Stimulated activated CD8-positive, alpha-beta memory T cell treated with anti-CD3 and anti-CD28 coated beads, Interleukin-4, amount 100 ng/mL, for 24 hours (primary cell): ENCODE measurements around the gene GRIA1.

ENCODE experiments used
- DNase-seq: peaks from one replicate; pipeline ENCODE4 v3.0.0-alpha.2; 2020; ENCODE audit warnings: low read depth

The GRIA1 gene

GRCh38 chr5:153490118-153491037 is at the start of gene GRIA1:
TSS of gene GRIA1 (plus strand) at chr5:153490670.
- DNase-seq = no peak

DNA sequence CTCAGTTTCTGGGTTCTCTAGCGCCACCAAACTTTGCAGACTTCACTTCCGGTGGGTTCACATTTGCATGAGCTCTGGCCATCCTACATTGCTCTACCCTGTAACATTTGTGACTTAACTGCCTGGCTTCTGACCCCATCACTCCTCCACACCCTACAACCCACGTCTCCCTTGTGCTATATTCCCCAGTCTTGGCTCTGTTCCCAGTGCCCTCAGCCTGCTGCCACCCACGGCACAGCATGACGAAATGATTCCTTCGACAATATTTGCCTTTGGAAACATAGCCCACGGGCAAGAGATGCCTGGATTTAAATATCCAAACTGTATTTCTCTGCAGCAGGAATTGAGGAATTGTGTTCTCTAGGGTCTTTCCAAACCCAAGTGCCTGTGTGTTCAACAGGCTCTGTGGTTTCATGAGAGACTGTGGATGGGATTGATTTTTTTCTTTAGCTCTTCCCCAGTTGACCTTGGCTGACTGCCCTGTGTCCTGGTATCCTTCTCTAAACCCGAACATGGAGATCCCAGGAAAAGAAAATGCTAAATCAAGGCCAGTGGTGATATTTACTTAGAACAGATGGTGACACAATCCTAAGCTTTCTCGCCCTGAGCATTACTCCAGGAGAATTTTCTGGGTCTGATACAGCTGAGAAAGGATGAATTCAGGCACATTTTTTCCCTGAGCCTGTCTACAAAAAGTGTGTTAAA is 44.4 kb upstream of the GRIA1 start:
- DNase-seq = no peak

DNA sequence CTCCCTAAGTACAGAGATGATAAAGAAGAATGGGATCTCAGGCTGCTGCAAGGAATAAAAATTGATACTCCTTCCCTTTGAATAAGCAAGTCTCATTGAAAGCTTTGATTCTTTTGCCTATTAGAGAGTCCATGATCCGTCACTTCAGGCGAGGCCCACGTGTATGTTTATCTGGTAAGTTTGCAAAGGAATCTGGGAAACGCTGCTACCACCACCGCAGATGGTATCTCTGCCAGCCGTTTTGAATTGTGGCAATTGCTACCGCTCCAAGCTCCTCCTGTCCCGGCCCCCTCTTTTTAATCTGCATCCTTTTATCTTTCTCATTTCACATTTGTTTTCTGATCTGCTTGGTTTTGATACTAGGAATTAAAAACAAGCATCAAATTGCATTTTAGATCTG is 42.9 kb upstream of the GRIA1 start:
- DNase-seq = no peak

- no peak for DNase-seq
Observed at GRCh38 chr5:153456354-153456753, 34.1 kb upstream of the GRIA1 start.

GRCh38 chr5:153456993-153457392 is 33.5 kb upstream of the GRIA1 start:
- DNase-seq = no peak

DNA sequence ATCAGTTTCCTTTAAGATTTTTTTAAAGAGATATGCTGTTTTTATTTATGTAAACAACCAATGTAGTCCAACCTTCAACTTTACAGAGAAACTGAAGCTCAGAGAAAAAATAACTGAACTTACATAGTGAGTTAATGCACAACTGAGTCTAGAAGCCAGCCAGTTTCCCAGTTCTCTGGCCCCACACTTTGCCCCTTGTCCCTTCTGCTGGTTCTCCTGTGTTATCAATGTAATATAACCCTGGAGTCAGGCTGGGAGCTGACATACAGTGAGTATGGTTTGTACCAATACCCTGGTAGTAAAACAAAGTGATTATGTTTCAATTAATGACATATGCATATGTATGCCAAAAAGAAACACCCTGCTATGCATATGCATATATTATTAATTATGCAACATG is 32.2 kb upstream of the GRIA1 start:
- no peak for DNase-seq

DNA sequence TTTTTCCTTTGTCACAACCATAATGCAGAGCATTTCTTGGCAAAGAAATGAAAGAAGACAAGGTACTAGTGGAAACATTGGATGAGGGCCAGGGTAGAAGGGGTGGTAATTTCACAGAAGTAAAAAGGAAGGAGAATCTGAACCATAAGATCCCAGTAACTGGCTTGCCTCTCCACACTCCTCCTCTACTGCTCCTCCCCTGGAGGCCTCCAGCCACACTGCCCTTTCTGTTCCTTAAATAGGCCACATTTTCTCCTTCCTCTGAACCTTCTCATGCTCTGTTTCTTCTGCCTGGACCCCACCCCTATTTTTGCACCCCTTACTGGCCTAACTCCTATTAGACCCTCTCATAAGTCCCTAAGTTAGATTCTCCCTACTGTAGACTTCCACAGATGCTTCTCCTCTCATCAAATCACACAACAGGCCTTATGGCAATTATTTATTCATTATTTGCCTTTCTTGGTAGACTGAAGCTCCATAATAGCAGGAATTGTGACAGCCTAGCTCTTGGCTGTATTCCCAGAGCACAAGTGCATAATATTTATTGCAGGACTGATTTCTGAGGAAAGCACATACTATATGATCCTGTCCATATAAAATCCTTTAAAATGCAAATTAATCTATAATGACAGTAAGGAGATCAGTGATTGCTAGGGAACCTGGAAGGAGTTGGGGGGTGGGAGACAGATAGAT is 31.3 kb upstream of the GRIA1 start:
- DNase-seq = no peak

DNA sequence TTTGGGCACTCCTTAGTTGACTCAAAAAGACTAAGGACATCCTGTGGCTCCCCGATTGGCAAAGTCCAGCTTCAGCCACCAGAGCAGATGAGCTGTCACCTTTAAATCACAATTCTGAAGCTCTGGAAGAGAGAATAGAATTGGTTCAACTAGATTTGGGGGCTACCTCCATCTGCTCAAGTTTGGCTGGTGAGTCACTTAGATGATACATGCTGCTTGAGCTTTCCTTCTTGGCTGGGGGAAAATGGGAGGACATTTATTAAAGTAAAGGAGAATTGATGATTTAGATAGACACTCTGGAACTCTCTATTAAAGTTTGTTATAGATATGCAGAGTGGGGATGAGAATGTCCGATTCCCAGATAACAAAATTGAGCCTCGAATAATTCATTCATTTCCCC is 30.0 kb upstream of the GRIA1 start:
- no peak for DNase-seq

- no peak for DNase-seq
Observed at GRCh38 chr5:153461341-153461740, 29.1 kb upstream of the GRIA1 start.

DNA sequence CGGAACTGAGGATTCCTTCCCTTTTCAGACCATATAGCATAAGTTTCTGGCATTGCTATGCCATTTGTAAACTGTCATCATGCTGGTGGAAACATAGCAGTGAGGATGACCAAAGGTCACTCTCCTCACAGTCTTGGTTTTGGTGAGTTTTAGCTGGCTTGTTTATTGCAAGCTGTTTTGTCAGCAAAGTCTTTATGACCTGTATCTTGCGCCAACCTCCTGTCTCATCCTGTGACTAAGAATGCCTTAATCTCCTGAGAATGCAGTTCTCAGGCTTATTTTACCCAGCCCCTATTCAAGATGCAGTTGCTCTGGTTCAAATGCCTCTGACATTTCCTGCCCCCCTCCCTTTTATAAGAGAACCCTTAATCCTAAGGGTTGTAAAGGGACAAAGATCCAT is 26.7 kb upstream of the GRIA1 start:
- no peak for DNase-seq

GRCh38 chr5:153467546-153467945 is 22.9 kb upstream of the GRIA1 start:
- no peak for DNase-seq

- DNase-seq = no peak
Observed at GRCh38 chr5:153469423-153469822, 21.0 kb upstream of the GRIA1 start.

DNA sequence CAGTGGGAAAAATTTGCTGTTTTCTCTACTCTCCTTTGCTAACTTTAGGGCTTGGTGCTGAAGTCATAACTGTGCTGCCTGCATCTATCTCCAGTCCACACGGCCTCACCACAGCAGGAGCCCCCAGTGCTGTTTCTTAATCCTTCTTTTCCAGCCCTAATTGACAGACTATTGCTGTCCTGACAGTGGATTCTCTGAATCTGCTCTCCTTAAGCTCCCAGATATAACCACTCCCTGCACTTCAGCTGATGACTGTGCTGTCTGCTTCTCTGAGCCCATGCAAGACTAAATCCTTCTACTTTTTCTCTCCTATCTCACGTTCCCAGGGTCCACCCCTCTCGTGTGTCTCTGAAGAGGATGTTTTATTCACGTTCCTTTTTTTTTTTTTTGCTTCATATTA is 19.7 kb upstream of the GRIA1 start:
- no peak for DNase-seq

DNA sequence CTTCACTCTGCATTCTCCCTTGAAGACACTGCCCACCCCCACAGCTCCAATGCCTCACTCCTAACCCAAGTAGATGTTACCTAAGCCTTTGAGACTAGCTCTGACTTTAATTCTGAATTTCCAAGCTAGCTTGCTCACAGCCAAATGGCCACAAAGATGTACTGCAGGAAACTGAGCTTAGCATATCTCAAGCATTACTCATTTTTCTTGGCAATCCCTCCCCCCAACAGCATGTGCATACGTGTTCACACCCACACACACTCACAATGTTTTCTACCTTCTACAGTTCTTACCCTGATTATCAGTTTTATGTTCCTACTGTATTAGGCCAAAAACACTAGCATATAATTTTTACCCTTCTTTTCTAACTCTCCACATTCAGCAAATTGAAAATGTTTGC is 13.7 kb upstream of the GRIA1 start:
- no peak for DNase-seq

GRCh38 chr5:153480401-153480800 is 10.1 kb upstream of the GRIA1 start:
- DNase-seq = no peak

GRCh38 chr5:153483482-153483881 is 7.0 kb upstream of the GRIA1 start:
- no peak for DNase-seq

GRCh38 chr5:153485641-153486040 is 4.8 kb upstream of the GRIA1 start:
- no peak for DNase-seq

DNA sequence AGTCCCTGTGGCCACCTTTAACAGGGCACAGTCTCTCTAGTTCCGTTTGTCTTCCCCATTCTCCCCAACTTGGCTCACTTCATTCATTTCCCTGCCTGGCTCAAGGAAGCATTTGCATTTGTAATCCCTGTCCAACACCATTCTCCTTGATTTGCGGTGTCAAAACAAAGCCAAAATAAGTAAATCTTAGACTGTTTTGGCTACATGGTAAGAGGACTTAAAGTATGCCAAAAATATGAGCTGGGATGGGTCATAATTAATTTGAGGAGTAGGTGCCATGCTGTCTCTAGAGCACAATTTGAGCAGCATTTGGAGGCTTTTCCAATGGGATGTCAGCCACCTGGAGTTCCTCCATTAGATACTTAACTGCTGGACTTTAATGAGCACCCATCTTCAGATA is 3.7 kb upstream of the GRIA1 start:
- no peak for DNase-seq

DNA sequence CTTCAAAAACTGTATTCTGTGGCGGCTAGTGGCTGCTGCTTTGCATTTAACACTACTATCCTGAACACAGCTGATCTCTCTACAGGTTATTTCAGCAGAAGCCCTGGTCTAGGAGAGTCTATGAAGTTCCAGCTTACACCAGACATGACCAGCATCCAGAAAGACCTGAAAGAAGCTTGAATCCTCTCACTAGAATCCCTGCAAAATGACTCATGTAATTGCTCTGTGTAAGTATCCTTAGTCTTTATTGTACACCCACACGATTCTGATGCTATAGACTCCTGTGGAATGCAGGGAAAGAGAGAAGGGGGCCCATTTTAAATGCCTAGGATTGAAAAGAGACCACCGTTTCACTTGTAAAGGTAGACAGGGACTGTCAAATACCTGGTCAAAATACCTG is 859 bp upstream of the GRIA1 start:
- no peak for DNase-seq

DNA sequence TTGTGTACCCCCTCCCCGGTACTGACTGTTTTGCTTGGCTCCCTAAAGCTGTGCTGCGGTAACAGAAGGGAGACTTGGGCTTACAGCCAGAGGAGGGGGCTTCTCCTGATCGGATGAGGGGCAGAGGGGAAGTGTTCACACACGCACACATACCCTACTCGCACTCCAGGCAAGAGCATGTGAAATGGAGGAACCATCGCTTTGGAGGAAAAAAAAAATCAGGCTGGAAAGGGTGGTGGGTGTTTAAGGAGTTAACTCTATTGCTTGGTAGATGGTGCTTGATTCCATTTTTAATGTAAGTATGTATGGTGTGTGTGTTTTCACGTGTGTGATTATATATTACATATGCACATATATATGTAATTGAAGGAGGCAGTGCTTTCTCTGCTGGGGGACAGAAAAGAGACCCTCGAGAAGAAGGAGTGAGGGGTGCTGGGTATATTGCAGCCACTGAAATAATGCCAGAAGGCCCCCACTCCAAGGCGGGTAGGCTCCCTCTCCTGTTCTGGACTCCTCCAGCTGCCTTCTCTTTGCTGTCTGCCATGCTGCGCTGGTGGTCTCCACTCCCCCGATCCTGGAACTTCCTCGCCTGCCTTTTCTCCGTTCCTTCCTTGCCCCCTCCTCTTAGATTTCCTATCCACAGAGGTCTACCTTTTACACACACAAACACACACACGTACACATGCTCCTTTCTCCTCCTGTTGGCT is 721 bp downstream of the GRIA1 start:
- no peak for DNase-seq

- no peak for DNase-seq
Observed at GRCh38 chr5:153491856-153492255, 1.4 kb downstream of the GRIA1 start.

DNA sequence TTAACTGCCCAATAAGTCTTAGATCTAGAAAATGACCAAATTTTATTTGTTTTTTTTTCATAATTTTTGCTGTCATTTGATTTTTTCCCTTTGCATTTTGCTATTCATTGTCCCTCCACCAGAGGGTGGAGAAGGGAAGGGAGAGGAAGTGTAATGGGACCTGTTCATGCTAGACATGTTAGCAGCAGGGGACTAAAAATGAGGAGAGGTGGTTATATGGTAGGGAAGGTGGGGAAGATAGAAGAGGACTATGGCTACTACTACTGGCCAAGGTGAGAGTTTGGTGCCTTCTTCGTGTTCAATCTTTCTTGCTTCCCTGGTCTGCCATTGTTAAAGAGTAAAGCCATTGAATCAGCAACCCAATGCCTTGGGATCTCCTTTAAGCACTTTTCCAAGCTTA is 6.4 kb downstream of the GRIA1 start:
- no peak for DNase-seq
